GM13977 (cell line): ENCODE results near the gene CEBPE.

Experiments
- DNase-seq: peaks from one replicate; pipeline ENCODE4 v3.0.0; 2012; ENCODE audit warnings: low spot score
- in situ Hi-C: fragments of 300-500 bp; cut with MboI; formaldehyde crosslinking; loops from one replicate; pipeline ENCODE4 v1.12.0; 2022; ENCODE audit warnings: low sequenced_read_pairs, low pct_unique_long_range_greater_than_20kb, mixed read lengths, inconsistent platforms; ENCODE audit not compliant: unreplicated experiment
- TF ChIP-seq, protein P1 (sequence below): IDR thresholded peaks from 2 replicates; pipeline ENCODE4 v1.5.1; 2012; ENCODE audit warnings: mild to moderate bottlenecking, control low read depth; ENCODE audit not compliant: insufficient read depth; ENCODE audit errors: extremely low read depth, missing control alignments

The CEBPE gene

GRCh38 chr14:23139874-23140273 lies 20.8 kb upstream of the CEBPE start:
- in situ Hi-C loops = no loop called here
- DNase-seq = no peak
- TF ChIP-seq, protein P1, sequence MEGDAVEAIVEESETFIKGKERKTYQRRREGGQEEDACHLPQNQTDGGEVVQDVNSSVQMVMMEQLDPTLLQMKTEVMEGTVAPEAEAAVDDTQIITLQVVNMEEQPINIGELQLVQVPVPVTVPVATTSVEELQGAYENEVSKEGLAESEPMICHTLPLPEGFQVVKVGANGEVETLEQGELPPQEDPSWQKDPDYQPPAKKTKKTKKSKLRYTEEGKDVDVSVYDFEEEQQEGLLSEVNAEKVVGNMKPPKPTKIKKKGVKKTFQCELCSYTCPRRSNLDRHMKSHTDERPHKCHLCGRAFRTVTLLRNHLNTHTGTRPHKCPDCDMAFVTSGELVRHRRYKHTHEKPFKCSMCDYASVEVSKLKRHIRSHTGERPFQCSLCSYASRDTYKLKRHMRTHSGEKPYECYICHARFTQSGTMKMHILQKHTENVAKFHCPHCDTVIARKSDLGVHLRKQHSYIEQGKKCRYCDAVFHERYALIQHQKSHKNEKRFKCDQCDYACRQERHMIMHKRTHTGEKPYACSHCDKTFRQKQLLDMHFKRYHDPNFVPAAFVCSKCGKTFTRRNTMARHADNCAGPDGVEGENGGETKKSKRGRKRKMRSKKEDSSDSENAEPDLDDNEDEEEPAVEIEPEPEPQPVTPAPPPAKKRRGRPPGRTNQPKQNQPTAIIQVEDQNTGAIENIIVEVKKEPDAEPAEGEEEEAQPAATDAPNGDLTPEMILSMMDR = no peak

DNA sequence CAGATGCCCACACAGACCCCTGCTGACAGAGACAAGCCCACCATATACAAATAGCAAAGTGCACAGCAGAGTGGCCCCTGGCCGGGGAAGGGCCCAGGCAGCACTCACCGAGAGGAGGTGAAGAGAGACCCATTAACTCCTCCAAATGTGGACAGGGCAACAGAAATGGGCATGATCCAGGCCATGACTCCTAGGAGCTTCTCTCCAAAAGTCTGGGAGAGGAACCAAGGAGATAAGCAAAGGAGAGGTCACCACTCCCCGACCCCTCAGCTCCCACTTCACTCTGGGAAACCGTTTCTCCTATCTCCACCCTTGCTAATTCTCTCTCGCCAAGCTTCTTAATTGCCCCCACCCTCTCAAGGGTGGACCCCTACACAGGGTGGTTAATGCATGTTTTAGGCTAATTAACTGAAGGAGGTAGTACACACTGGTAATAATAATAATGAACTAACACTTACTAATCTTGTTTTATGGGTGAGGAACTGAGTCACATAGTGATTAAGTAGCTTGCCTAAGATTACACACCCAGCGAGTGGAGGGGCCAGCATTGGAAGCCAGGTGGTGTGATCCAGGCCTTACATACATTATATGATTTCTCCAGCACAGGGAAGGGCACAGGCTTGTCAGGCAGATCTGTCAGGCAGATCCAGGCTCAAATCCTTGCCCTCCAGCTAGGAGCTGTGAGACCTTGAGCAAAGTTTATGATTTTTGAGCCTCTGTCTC lies 18.9 kb upstream of the CEBPE start:
- TF ChIP-seq, protein P1 = no peak
- in situ Hi-C loops = no loop called here
- no peak for DNase-seq

DNA sequence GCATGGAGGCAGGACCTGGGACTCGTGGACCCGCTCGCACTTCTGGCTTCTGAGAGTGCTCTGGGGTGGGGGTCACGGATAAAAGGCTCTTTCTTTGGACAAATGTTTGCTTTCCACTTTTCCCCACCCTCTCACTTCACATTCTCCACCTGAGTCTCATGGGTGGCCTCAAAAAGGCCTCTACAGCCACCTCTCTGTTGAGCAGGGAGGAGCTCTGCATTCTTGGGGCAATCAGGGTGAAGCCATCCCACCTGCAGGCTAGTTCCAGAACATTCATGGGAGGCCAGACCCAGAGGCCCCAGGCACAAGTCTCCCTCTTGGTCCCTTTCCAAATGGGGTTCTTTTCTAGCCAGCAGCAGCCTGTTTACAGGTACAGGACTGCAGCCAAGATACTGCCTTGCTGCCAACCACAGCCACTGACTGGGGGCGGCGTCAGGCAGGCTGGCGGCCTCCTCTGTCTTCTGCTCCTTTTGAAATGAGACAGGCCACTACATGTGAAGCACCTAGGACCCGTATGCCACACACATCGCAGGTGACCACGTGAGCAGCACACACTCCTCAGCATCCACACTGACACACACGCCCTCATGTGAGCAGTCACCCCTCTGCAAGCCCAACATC lies 18.2 kb upstream of the CEBPE start:
- in situ Hi-C loops = no loop called here
- no peak for DNase-seq
- TF ChIP-seq, protein P1 = no peak

DNA sequence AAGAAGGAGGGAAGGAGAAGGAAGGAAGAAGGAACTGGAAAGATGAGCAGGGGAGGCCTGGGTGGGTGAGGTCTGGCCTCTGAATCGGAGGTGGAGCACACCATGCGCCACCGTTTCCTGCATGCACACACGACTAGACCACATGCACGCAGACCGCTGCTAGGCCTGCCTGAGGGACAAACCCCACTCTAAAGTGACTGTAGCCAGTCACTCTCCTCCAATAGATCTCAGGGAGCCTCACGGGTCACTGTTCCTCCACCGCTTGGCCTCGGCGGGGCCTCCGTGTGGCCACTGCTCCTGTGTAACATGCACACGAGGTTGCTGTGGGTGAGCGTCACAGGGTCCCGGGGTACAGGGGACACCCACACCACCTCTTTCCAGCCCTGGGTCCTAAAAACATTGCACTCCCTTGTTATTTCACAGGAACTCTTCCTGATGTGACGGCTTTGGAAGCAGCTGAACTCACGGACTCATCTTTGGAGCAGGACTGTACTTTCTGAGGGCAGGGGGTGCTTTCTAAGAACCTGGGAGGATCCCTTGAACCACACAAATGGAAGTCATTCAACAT lies 17.6 kb upstream of the CEBPE start:
- in situ Hi-C loops = no loop called here
- TF ChIP-seq, protein P1 = no peak
- DNase-seq = no peak

DNA sequence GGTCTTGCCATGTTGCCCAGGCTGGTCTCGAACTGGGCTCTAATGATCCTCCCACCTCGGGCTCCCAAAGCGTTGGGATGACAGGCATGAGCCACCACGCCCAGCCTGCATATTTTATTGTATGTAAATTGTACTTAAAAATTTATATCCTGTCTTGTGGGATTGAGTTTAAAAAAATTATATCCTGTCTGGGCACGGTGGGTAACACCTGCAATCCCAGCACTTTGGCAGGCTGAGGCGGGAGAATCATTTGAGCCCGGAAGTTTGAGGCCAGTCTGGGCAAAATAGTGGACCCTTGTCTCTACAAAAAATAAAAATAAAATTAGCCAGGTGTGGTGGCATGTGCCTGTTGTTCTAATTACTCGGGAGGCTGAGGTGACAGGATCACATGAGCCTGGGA lies 13.9 kb upstream of the CEBPE start:
- in situ Hi-C loops = no loop called here
- TF ChIP-seq, protein P1 = no peak
- DNase-seq = no peak

DNA sequence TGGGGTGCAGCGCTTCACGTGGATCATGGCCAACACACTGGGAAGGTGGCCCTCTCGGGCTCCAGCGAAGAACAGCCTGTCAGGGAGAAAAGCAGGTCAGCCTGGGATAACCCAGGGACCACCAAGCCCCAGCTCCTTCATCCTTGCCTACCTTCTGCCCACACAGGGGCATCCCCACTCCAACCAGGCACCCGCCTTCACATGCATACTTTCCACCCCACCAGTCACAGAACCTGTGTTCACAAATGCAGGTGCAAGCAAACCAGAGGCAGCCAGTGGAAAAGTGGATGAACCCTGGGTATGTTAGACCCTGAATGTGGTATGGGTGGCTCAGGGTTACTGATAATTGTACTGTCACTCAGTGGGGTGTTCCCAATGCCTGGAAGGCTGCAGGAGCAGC lies 12.4 kb upstream of the CEBPE start:
- no peak for DNase-seq
- TF ChIP-seq, protein P1 = no peak
- in situ Hi-C loops = no loop called here
